OCI-LY3 (cell line): ENCODE results near the gene BCL7A.

Experiments used
- EZH2phosphoT487 ChIP-seq: fragments of 200-600 bp; shearing (Covaris generic); IDR thresholded peaks from 2 replicates; pipeline ENCODE4 v1.6.1; 2018; ENCODE audit warnings: antibody characterized with exemption, mixed run types, low read depth
- TF ChIP-seq, protein P1 (sequence below): fragments of 200-600, 300-600 bp; sonication (generic); IDR thresholded peaks from 2 replicates; pipeline ENCODE4 v1.5.1; 2014; ENCODE audit warnings: antibody characterized with exemption, low read length, low read depth

DNA sequence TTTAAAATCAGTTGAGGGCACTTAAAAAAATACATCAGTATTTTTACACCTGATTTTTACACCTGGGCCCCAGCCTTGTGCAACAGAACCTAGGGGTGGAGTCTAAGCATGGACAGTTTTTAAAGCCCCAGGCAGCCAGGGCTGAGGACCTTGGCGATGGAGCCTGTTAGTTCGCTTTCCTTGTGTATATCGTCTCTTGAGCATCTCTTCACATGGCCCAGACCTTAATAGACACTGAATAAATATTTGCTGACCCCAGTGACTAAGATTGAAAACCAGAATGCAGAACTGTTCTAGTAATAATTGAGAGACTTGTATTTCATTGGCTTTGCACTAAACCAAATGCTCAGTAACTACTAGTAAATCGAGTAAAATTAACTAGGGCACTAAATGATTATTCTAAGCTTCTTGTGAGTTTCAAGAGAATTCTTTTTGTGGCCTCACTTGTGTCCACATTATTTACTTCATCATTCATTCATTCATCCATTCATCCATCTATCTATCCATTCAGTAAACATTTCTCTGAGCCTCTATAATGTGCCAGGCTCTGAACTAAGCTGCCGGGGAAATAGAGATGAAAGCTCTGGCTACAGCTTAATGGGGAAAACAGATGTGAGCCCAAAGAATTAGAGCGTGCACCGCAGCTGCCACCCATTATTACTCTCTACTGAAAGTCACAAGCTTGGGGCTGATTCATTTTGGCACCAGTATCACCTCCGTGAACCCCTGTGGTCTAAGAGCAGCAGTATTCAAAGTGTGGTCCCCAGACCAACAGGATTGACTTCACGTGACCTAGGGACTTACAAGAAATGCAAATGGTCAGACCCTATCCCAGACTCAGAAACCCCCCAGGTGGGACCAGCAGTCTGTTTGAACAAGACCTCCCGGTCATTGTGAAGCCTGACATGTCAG is 30.7 kb upstream of the BCL7A start:
- TF ChIP-seq, protein P1, sequence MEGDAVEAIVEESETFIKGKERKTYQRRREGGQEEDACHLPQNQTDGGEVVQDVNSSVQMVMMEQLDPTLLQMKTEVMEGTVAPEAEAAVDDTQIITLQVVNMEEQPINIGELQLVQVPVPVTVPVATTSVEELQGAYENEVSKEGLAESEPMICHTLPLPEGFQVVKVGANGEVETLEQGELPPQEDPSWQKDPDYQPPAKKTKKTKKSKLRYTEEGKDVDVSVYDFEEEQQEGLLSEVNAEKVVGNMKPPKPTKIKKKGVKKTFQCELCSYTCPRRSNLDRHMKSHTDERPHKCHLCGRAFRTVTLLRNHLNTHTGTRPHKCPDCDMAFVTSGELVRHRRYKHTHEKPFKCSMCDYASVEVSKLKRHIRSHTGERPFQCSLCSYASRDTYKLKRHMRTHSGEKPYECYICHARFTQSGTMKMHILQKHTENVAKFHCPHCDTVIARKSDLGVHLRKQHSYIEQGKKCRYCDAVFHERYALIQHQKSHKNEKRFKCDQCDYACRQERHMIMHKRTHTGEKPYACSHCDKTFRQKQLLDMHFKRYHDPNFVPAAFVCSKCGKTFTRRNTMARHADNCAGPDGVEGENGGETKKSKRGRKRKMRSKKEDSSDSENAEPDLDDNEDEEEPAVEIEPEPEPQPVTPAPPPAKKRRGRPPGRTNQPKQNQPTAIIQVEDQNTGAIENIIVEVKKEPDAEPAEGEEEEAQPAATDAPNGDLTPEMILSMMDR = no peak
- TF ChIP-seq EZH2phosphoT487 = peak; percentile 83
